ENCODE measurements around the gene WSCD2.

GRCh38 chr12:108182096-108182495, 53.0 kb downstream of the WSCD2 start:
- TF ChIP-seq CTCF (IDR thresholded peaks at IDR 0.05) (no peak), EZH2 (IDR thresholded peaks at IDR 0.05; ENCODE audit: borderline replicate concordance, insufficient read depth, low read depth, low read length, poor library complexity, severe bottlenecking) (no peak)
